ENCODE results near the gene KANK4. TPM values are rescaled to one million over a fixed set of nuclear protein-coding genes. Genes with fewer than 3 reads are reported as not detected.

KANK4 gene
- total RNA-seq, 1 experiment from 2014 or later, result 1.7 TPM

GRCh38 chr1:62276791-62277190, 42.4 kb downstream of the KANK4 start:
- Histone ChIP-seq H3K9me2 (ENCODE audit: insufficient read depth) (no peaks in the 10 kb centered on the region), H3K4me1 (replicated peaks; ENCODE audit: insufficient read depth) (0 out of 2 replicates have a peak, but pooled peaks cover 3% of the 10 kb centered on the region), H3K36me3 (ENCODE audit: low read depth) (no peaks in the 10 kb centered on the region), H3K4me3 (no peak overlapping the region), H2AFZ (no peak overlapping the region), H3K27me3 (ENCODE audit: insufficient read depth, low read depth) (no peaks in the 10 kb centered on the region), H3K27ac (no peak overlapping the region), H3K79me2 (ENCODE audit: low read depth) (no peaks in the 10 kb centered on the region), H3K9me3 (ENCODE audit: insufficient read depth, low read depth) (no peaks in the 10 kb centered on the region), H3F3A (ENCODE audit: insufficient read depth, low read depth) (no peaks in the 10 kb centered on the region), H4K20me1 (ENCODE audit: insufficient read depth) (no peaks in the 10 kb centered on the region), H3K4me2 (no peak overlapping the region)
- DNase-seq, result no peak
- POLR2A ChIA-PET (ENCODE audit: unreplicated experiment), result interaction anchor here (0.6 kb wide), 1 partner anchor 30 kb away, joined by 8 read pairs; no protein-coding TSS in a partner anchor
- intact Hi-C loops (cut with micrococcal nuclease; ENCODE audit: unreplicated experiment), result no loop called here
- TF ChIP-seq CTCF (conservative IDR thresholded peaks at IDR 0.05) (no peak), EZH2 (IDR thresholded peaks at IDR 0.05; ENCODE audit: low read depth) (no peak)
- CTCF ChIA-PET, result no interaction called here
- no TSS peak for BruUV-seq (replicated peaks)

GRCh38 chr1:62274496-62275485, 44.4 kb downstream of the KANK4 start:
- CTCF ChIA-PET, result no interaction called here
- H3K9me3 ChIP-seq (ENCODE audit: insufficient read depth, low read depth), result no peaks in the 10 kb centered on the region
- intact Hi-C loops (cut with micrococcal nuclease; ENCODE audit: unreplicated experiment), result no loop called here
- H3K27me3 ChIP-seq (ENCODE audit: insufficient read depth, low read depth), result no peaks in the 10 kb centered on the region
- no peak for TF ChIP-seq EZH2 (IDR thresholded peaks at IDR 0.05; ENCODE audit: low read depth)
- TF ChIP-seq CTCF (conservative IDR thresholded peaks at IDR 0.05), result no peak
- BruUV-seq (replicated peaks), result no TSS peak
- no peaks in the 10 kb centered on the region for H3K9me2 ChIP-seq (ENCODE audit: insufficient read depth)
- no peaks in the 10 kb centered on the region for H3K36me3 ChIP-seq (ENCODE audit: low read depth)
- peaks cover 9% of the 10 kb centered on the region; the same call in 1 of the 2 replicates for H3K4me1 ChIP-seq (replicated peaks; ENCODE audit: insufficient read depth)
- DNase-seq, result no peak
- no peak overlapping the region for H3K4me2 ChIP-seq
- H4K20me1 ChIP-seq (ENCODE audit: insufficient read depth), result no peaks in the 10 kb centered on the region
- H2AFZ ChIP-seq, result no peak overlapping the region
- no peak overlapping the region for H3K4me3 ChIP-seq
- no peak overlapping the region for H3K27ac ChIP-seq
- H3F3A ChIP-seq (ENCODE audit: insufficient read depth, low read depth), result no peaks in the 10 kb centered on the region; the same call in 1 of the 2 replicates
- no peaks in the 10 kb centered on the region for H3K79me2 ChIP-seq (ENCODE audit: low read depth)
- POLR2A ChIA-PET (ENCODE audit: unreplicated experiment), result no interaction called here

GRCh38 chr1:62273953-62274352, 45.3 kb downstream of the KANK4 start:
- Histone ChIP-seq H3K9me3 (ENCODE audit: insufficient read depth, low read depth) (no peaks in the 10 kb centered on the region), H3K36me3 (ENCODE audit: low read depth) (no peaks in the 10 kb centered on the region), H3K27me3 (ENCODE audit: insufficient read depth, low read depth) (no peaks in the 10 kb centered on the region), H3K27ac (no peak overlapping the region), H3K4me2 (no peak overlapping the region), H3K4me1 (replicated peaks; ENCODE audit: insufficient read depth) (peaks cover 6% of the 10 kb centered on the region; the same call in 1 of the 2 replicates), H3K9me2 (ENCODE audit: insufficient read depth) (no peaks in the 10 kb centered on the region), H3F3A (ENCODE audit: insufficient read depth, low read depth) (no peaks in the 10 kb centered on the region; the same call in 1 of the 2 replicates), H3K4me3 (no peak overlapping the region), H2AFZ (no peak overlapping the region), H4K20me1 (ENCODE audit: insufficient read depth) (no peaks in the 10 kb centered on the region), H3K79me2 (ENCODE audit: low read depth) (no peaks in the 10 kb centered on the region)
- DNase-seq, result no peak
- TF ChIP-seq CTCF (conservative IDR thresholded peaks at IDR 0.05) (no peak), EZH2 (IDR thresholded peaks at IDR 0.05; ENCODE audit: low read depth) (no peak)
- no TSS peak for BruUV-seq (replicated peaks)
- ChIA-PET CTCF (interaction anchor here (0.7 kb wide), 1 partner anchor 10 kb away, joined by 3 read pairs; no protein-coding TSS in a partner anchor), POLR2A (ENCODE audit: unreplicated experiment) (no interaction called here)
- intact Hi-C loops (cut with micrococcal nuclease; ENCODE audit: unreplicated experiment), result no loop called here
